ENCODE results near the gene HECTD4. TPM values are rescaled to one million over a fixed set of nuclear protein-coding genes. Genes with fewer than 3 reads are reported as not detected.
A peak's percentile ranks its signal among the peaks of the same experiment; 100 is the strongest.

HECTD4 gene
- total and polyA plus RNA-seq, 2 of the 4 experiments (the other 2 are of a cell fraction): 12.9 to 13.0 TPM

DNA sequence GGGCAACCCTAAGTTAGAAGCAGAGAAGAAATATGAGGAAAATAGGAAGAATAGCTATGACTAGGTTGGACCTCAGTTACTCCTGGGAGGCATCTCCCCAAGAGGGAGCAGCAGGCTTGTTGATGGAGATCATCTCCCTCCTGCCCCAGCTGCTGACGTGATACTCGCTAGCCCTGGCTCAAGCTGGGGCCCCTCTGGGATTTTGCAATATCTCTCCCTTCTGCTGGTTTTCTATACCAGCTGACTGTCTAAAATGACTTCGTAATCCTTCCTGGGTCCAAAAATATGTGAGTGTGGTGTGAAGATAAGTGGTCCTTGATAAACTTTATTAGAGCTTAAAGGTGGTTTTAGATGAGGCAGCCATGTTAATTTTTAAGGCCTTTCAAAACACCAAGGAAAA is 4.5 kb upstream of the HECTD4 start:
- POLR2A ChIA-PET (ENCODE audit: unreplicated experiment): interaction anchor here (0.6 kb wide), 1 partner anchor 1755 kb away, joined by 4 read pairs; no protein-coding TSS in a partner anchor
- DNase-seq: peak; percentile 84

More for the DNA sequence above, 4.5 kb upstream of the HECTD4 start:
- Histone ChIP-seq H3K79me1 (ENCODE audit: low read depth in 1 of 2, low read length in 2 of 2) (peaks cover 0 to 5% of the 10 kb centered on the region in 2 experiments; a peak in 1 of 4 replicates), H3K9me3 (ENCODE audit: control insufficient read depth, insufficient read depth, low read length) (no peaks in the 10 kb centered on the region), H2AK5ac (ENCODE audit: low read depth, low read length) (no peak overlapping the region), H3K14ac (replicated peaks; ENCODE audit: low read depth, low read length) (no peak overlapping the region), H4K5ac (ENCODE audit: low read depth, low read length) (0 out of 2 replicates have a peak overlapping the region, but pooled peaks have one; percentile 1), H3K27ac (ENCODE audit: insufficient read depth, low read length) (no peak overlapping the region; the same call in 1 of the 2 replicates), H3K23ac (ENCODE audit: low read depth, low read length) (no peak overlapping the region), H3K4ac (ENCODE audit: low read depth, low read length) (no peak overlapping the region; the same call in 1 of the 2 replicates), H2AFZ (replicated peaks; ENCODE audit: low read length, poor library complexity) (peak overlapping the region; percentile 45), H3K4me1 (ENCODE audit: control insufficient read depth, insufficient read depth, low read length) (0 out of 2 replicates have a peak, but pooled peaks cover 2% of the 10 kb centered on the region), H3K4me3 (ENCODE audit: insufficient read depth, low read depth, low read length) (no peak overlapping the region), H4K8ac (ENCODE audit: low read depth in 2 of 2, low read length in 2 of 2) (peak overlapping the region; percentile 3 to 4; a peak in 2 of 4 replicates), H3K9ac (ENCODE audit: low read depth, low read length) (no peak overlapping the region), H3K9me1 (ENCODE audit: insufficient read depth, low read length) (peaks cover 5% of the 10 kb centered on the region), H2BK20ac (ENCODE audit: low read depth, low read length) (no peak overlapping the region), H2AK9ac (replicated peaks; ENCODE audit: low read depth, low read length, poor library complexity) (no peak overlapping the region), H3K4me2 (ENCODE audit: low read depth, low read length) (no peak overlapping the region), H3K27me3 (ENCODE audit: control insufficient read depth, insufficient read depth, low read length) (no peaks in the 10 kb centered on the region), H4K91ac (ENCODE audit: insufficient read depth, low read depth, low read length) (no peak overlapping the region), H3K18ac (ENCODE audit: low read depth, low read length) (no peak overlapping the region), H2BK15ac (ENCODE audit: low read depth, low read length) (no peak overlapping the region), H2BK120ac (ENCODE audit: low read depth, low read length) (no peak overlapping the region), H2BK5ac (ENCODE audit: low read depth, low read length, poor library complexity, severe bottlenecking) (peak overlapping the region; percentile 39), H3K56ac (ENCODE audit: extremely low read depth, insufficient read depth, low read length) (no peak overlapping the region), H3K36me3 (ENCODE audit: control insufficient read depth, insufficient read depth, low read length) (no peaks in the 10 kb centered on the region), H4K20me1 (ENCODE audit: insufficient read depth, low read length) (no peaks in the 10 kb centered on the region)
- no TSS peak for BruUV-seq (replicated peaks)
- ATAC-seq (ENCODE audit: low read depth): peak; percentile 5; the same call in 1 of the 2 replicates
- dilution Hi-C loops (cut with HindIII; ENCODE audit: low sequenced_read_pairs, unreplicated experiment): no loop called here
- in situ Hi-C loops (cut with MboI; ENCODE audit: low sequenced_read_pairs): loop anchor here (5.0 to 10.0 kb wide), 2 partner anchors 122 to 189 kb away; no protein-coding TSS in a partner anchor
- no CpG with 5 or more reads among the region's 3 CpGs for WGBS, 2 experiments (ENCODE audit: extremely low coverage in 2 of 2, insufficient read length in 1 of 2)
- CTCF ChIA-PET: interaction anchor here (0.5 to 1.6 kb wide), 10 partner anchors 10 to 467 kb away, joined by 3 to 13 read pairs (median 3); no protein-coding TSS in a partner anchor
- no peak for TF ChIP-seq NFE2L2 (IDR thresholded peaks at IDR 0.05; ENCODE audit: low read depth, low read length)
- peak; percentile 81 for TF ChIP-seq CEBPB (IDR thresholded peaks at IDR 0.05; ENCODE audit: low read depth, low read length)
- peak; percentile 47; the same call in 1 of the 2 replicates for TF ChIP-seq MAZ (IDR thresholded peaks at IDR 0.05; ENCODE audit: borderline replicate concordance, low read depth, low read length)
- intact Hi-C loops (cut with micrococcal nuclease): loop anchor here (1.0 to 10.0 kb wide), 5 partner anchors 92 to 441 kb away; partner anchors contain the start of gene NAA25

All from IMR-90 (cell line).